Esophagus squamous epithelium (tissue), 4 donors: ENCODE results near the gene TROAP. TPM values are rescaled to one million over a fixed set of nuclear protein-coding genes. Genes with fewer than 3 reads are reported as not detected.

Source experiments
- total RNA-seq, 4 donors: library from RNA; depleted of rRNA; stranded (reverse); fragments of >200 nt; gene quantifications; one replicate each; pipeline ENCODE4 v1.1.0, GENCODE V29; 2016

TROAP gene
- total RNA-seq, 4 donors from 2014 or later = 4.6 to 17.5 (median 8.8) TPM

Other genes with a start within 250 kb of the TROAP start
- gene DHH, start 228.5 kb upstream of the TROAP start, total RNA-seq = under 1 TPM in 3 of 4 donors, not detected in 1; 0.19 to 0.31 (median 0.21) TPM
- 10 to 100 TPM; 13.7 to 41.8 (median 27.8) TPM for gene LMBR1L, start 212.4 kb upstream of the TROAP start, total RNA-seq
- gene TUBA1B, start 191.9 kb upstream of the TROAP start, total RNA-seq = 100 to 1,000 TPM; 414 to 957 (median 699) TPM
- 10 to 100 TPM; 14.5 to 91.0 (median 46.2) TPM for gene TUBA1A, start 134.2 kb upstream of the TROAP start, total RNA-seq
- gene TUBA1C, start 58.2 kb upstream of the TROAP start, total RNA-seq = 1,000 to 10,000 TPM in 1 of 4 donors, 100 to 1,000 TPM in 3; 587 to 1,132 (median 718) TPM
- gene PRPH, start 28.1 kb upstream of the TROAP start, total RNA-seq = under 1 TPM in 1 of 4 donors, not detected in 3; 0.57 TPM
- not detected for gene C1QL4, start 13.9 kb downstream of the TROAP start, total RNA-seq
- gene DNAJC22, start 23.6 kb downstream of the TROAP start, total RNA-seq = under 1 TPM in 2 of 4 donors, not detected in 2; 0.18 to 0.53 TPM
- 1 to 10 TPM; 4.8 to 9.8 (median 8.5) TPM for gene SPATS2, start 44.2 kb downstream of the TROAP start, total RNA-seq
- gene KCNH3, start 215.8 kb downstream of the TROAP start, total RNA-seq = under 1 TPM in 1 of 4 donors, not detected in 3; 0.38 TPM
- gene MCRS1, start 244.9 kb downstream of the TROAP start, total RNA-seq = 10 to 100 TPM; 38.8 to 54.2 (median 45.0) TPM